HG03135 (cell line): Measurements from ENCODE around the gene HS6ST2.

ENCODE experiments used
- ATAC-seq: cut with Tn5 transposase; IDR thresholded peaks from one replicate; pipeline ENCODE4 v1.9.1; 2021; ENCODE audit warnings: mild to moderate bottlenecking, moderate library complexity; ENCODE audit not compliant: unreplicated experiment

HS6ST2 gene

DNA sequence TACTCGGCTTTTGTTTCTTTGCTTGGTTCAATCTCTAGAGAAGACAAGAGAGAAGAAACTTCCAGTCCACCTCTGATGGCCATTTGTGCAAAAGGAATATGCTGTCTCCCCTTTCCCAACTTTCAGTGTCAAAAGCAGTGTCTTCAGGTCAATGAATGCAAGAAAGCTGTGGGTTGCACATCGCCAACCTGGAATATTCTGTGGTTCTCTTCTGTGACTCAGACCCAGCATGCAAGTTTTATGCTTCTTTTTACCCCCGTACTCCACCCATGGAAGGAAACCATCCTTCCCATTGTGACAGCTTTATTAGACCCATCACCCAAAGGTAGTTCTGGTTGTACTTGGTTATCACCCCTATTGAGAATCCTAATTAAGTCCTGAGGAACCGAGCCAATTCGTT lies 334.0 kb downstream of the HS6ST2 start:
- no peak for ATAC-seq

DNA sequence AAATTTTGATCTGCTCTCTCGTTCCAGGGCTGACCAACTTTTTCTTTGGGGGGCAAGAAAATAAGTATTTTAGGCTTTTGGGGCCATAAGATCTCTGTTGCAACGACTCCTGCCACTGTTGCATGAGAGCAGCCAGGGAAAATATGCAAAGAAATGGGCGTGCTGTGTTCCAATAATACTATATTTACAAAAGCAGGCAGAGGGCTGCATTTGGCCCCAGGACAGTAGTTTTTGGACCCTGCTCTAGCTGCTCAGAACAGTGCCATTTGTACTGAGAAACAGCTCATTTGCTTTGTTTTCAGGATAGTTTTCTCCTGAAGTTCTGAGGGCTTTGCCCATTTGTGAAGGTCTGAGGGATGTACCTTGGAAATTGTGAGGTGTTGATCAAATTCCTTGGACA lies 334.5 kb downstream of the HS6ST2 start:
- no peak for ATAC-seq

DNA sequence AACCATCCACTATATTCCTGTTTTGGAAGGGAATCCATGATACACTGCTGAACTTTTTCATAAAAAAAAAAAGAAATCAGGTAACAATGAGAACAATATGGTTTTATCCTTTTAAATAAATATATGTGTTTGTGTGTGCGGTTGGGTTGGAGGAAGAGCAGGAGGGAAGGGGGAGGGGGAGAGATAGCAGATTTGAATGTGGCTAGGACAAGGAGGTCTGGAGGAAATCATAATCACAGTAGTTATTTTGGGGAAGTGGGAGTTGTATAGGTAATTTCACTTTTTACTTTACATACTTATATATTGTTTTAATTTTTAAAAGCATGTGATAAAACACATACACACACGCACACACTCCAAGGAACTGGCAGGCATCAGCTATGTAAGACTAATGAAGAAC lies 335.1 kb downstream of the HS6ST2 start:
- ATAC-seq, result no peak

DNA sequence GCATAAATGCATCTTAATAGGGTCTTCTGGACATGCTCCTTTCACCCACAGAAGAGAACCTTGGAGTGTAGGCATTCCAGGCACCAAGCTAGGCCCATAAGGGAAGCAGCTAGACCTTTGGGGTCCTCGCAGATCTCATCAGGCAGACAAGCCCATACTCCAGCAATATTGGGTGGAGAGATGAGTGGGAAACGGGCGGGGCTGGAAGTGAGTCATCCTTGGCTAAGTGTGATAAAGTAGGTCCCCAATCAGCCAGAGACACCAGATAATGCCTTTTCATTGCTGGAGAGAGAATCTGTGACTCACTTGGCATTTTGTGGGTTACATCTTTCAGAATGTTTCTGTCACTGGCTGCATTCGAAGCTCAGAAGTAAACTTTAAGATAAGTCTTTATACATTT lies 336.3 kb downstream of the HS6ST2 start:
- no peak for ATAC-seq

DNA sequence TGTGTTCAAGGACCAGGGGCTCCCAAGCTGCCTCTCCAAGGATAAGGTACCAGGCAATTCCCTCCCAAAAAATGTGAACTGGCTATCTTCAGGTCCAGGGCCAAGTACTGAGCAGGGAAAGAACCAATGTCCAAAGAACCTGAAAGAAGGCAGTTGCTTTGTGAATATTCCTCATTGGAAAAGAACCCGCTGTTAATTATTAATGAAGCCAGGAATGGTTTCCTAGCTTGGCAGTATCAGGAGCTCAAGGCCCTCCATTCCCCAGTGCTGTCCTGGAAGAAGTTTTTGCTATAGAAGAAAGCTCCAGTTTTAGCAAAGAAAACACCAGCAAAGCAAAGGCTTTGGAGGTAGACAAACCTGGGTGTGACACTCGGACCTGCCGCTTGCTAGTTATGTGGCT lies 339.6 kb downstream of the HS6ST2 start:
- ATAC-seq, result no peak

DNA sequence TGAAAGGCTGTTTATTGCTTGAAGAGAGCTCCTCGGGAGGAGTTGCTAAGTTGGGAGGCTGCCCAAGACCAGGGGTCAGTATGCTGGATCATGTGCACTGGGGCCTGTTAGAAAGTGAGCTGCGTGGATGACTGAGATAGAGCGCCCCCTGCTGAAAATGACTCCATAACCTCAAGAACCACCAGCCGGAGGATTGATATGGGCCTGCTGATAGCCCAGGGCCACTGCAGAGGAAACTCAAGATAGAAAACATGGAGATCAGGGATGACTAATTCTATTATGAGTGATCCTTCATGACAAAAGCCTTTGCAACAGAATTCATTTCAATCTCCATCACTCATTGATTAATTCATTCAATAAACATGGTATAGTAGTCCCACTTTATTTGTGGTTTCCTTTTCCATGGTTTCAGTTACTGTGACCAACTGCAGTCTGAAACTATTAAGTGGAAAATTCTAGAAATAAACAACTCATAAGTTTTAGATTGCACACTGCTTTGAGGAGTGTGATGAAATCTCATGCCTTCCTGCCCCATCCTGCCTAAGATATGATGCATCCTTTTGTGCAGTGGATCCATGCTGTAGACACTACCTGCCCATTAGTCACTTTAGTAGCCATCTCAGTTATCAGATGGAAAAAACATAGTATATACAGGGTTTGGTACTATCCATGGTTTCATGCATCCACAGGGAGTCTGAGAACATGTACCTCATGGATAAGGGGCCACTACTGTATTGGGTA lies 342.9 kb downstream of the HS6ST2 start:
- ATAC-seq, result no peak

DNA sequence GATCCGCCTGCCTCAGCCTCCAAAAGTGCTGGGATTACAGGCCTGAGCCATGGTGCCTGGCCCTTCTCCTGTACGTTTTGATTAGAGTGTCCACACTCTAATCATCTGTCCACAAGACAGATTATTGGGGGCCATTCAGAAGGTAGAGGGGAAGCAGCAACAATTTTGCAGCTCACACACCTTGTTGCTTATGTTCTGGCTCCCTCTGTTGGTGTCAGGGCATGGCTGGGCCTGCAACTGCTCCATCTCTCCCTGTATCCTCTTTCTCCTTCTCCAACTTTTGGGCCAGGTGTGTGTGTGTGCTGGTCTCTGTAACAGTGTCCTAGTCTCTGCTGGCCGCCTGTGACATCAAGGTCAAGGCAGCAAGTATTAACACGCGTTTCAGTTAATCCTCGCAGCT lies 344.1 kb downstream of the HS6ST2 start:
- no peak for ATAC-seq

DNA sequence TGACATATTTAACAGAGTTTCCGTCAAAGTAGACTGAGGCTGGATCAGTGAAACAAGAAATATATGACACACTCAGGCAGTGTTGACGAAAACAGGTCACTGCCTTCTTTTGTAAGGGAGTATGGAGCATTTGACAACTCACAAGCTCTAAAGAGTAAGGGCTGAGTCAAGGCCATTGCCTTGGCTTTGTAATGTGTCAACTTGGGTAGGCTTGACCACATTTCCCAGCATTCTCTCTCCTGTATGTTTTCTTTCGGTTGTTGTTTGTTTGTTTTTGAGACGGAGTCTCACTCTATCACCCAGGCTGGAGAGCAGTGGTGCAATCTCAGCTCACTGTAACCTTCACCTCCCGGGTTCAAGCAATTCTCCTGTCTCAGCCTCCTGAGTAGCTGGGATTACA lies 344.6 kb downstream of the HS6ST2 start:
- no peak for ATAC-seq

DNA sequence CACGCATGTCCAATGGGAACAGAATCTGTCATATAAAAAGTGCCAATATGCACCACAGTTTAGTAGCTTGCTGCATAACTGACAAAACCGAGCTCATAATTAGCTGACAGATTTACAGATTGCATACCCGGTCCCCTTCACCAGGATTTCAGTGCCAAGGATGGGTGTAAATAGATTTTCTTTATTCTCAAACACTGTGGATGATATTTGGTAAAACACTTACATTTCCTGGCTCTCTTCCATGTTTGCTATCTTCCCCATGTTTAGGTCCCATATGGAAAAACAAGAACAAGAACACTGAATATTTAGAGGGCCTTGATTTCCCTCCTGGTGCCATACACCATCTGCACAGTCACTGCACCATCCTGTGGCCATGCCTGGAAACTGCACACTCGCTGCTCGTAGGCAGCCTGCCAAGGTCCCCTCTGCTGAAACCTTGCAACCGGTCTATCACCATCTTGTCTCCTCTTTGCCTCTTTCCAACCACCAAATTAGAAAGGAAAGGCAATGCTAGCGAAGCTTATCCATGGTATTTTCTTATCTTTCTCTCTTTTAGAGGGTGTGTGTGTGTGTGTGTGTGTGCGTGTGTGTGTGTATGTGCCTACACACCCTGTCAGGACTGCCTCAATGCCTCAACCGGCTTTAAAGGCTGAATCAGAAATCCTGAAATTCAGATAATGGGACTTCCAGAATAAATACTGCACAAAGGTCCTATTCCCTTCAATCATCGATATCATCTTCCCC lies 345.4 kb downstream of the HS6ST2 start:
- ATAC-seq, result no peak

DNA sequence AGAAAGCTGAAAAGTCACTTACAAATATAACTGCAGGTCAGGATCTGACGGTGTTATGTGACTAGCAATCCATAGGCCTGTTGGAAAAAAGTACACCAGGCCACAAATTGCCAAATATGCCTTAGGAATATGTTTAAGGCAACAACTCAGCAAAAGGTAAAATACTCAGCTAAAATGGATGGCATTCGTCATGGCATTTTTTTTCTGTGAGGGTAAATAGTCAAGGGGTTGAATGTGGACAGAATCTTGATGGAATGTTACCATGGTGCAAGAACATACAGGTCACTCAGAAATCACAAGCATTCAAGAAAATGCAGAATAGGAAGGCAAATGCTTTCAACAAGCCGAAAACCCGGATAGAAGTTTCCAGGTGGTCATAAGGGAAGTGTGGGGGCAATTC lies 347.9 kb downstream of the HS6ST2 start:
- no peak for ATAC-seq

DNA sequence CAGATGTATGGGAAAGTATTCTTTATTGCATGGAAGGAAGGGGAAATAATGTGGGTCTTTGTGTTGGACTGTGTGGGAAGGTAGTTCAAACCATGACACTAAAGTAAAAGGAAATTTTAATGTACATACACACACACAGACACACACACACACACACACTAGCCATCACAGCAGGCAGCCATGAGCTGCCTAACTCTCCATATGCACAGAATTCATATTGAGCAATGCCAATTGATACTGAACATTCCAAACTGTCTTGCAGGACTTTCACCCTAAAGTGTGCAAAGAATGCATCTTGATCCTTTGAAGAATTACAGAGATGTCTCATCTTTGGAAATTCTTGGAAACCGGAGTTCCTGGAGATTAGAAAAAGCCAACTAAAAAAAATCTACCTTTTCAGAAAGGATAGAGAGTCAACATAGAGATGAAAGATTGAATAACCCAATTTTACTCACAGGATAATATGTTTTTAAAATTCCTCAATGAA lies 349.0 kb downstream of the HS6ST2 start:
- no peak for ATAC-seq

DNA sequence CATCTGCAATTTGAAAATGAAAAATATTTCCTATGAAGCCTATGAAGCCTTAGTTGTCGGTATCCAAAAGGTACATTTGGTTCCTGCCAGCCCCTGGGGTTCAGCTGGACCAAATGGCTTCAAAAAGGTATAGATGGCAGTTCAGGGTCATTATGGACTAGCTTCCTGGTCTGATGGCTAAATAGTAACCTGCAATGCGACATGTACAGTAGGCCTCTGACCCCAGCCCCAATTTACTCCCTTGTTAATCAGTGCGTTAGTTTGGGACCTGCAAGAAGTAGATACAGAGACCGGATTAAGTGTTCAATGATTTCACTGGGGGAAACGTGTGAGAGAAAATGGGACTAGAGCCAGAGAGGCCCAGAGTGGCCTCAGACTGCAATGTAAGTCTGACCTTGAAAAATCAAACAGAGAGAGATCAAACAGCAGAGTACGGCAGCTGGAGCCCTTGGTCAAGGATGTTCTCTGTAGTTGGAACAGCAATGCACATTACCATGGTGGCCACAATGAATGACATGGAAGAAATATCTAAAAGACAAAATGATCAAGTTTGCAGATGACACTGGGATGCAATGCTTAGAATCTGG lies 354.6 kb downstream of the HS6ST2 start:
- no peak for ATAC-seq

DNA sequence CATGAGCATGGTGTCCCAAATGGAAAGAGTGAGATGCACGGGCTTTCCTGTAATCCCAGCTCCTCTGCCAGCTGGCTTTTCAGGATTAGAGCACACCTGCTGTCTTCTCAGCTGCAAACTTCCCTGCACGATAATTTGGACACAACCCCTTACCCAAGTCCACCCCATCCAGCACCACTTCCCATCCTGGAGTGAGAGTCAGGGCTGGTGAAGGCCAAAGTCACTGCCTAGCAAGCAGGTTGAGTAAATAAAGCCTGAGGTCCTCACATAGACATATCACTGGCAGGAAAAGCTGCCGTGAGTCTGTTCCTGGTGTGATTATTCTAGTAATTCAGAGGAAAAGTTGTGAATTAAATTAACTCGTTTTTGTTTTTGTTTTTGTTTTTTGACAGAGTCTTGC lies 355.7 kb downstream of the HS6ST2 start:
- ATAC-seq, result no peak

DNA sequence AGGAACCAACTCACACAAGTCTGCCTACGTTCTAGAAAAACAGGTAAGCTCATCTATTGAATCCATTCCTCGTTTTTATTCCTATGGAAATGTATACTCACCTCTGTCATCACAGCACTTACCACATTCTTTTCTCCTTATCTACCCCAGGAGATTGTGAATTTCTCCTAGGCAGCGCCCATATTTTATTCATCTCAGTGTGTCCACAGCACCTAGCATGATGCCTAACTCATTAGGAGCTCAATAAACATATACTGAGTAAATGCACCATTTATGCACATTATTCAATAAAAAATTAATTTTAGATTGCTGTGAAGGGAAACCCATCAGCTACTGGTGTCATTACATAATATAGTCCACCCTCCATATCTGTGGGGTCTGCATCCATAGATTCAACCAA lies 363.4 kb downstream of the HS6ST2 start:
- no peak for ATAC-seq

DNA sequence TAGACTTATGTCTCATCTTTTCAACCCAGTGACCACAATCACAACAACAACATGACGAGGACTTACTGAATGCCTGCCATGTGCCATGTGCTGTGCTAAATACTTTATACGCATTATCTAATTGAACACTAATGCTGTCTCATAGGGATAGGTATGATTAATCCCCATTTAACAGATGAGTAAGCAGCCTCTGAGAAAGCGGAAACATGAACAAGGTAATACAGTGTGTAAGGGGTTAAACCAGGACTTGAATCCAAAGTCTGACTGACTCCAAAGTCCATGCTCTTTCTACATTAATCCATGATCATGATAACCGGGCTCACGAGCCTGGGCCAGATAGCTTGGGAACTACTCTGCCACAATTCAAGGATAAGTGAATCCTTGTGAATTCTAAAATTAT lies 364.3 kb downstream of the HS6ST2 start:
- no peak for ATAC-seq

DNA sequence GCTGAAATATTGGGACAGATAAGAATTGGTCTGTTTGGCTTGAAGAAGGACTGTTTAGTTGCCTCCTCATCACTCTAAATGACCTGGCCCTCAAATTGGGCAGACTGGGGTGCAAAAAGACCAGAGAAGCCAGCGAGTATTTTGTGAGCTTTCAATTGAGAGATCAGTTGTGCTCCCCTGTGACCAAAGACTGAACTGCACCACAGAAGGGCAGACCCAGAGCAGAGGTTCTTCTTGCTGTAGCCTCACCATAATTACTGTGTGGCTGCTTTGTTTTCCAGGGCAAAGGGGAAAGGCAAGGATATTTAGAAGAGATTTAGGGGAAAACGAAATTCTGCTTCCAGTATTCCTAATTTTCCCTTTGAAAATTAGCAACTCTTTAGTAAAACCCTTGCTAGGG lies 365.5 kb downstream of the HS6ST2 start:
- no peak for ATAC-seq

DNA sequence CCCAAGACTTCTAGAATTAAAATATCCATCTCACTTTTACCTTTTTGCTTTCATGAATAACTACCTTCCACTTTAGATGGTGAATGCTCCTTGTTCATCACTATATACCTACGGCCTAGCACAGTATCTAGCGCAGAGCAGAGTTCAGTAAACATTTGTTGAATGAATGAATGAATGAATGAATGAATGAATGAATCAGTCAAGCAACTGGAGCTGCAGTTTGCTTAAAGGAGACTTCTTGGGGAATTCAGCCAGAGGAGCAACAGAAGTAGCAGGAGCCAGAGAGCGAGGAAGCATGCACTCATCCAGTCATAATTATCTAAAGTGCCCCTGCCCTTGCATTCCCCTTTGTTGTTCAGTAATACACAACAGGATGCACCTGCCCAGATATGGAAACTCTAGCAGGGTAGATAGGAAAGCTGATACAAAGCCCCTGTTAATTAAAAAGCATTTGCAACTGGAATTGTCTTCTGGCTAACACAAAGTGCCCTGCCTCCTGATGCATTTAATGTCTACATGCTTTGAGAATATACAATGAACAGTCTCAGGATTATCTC lies 366.6 kb downstream of the HS6ST2 start:
- ATAC-seq, result no peak

DNA sequence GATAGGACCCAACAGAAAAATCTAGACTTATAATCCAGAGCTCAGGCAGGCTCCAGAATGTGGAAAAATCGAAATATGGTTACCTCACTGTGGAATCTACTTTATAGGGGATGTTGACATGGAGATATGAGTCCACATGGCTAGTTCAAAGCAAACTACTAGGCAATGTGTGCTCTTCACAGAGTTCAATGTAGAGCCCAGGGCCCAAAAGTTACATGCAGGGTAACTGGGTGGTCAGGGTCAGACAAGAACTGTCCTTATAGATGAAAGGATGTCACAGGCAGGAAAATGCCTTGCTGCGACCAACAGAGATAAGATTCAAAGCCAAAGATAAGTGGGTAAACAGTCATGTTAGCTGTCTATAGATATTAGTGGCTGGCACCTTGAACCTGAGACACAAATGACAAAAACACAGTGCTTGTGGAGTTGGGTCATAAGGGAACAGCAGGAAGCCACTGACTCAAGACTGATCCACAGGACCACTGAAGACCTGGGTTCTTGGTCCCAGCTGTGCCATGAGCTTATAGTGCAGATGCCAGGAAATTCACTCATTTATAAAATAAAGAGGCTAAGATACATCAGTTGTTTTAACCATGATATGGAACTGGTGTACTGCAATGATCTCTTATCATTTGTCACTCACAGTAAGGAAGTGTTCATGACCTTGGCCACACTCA lies 367.9 kb downstream of the HS6ST2 start:
- no peak for ATAC-seq

DNA sequence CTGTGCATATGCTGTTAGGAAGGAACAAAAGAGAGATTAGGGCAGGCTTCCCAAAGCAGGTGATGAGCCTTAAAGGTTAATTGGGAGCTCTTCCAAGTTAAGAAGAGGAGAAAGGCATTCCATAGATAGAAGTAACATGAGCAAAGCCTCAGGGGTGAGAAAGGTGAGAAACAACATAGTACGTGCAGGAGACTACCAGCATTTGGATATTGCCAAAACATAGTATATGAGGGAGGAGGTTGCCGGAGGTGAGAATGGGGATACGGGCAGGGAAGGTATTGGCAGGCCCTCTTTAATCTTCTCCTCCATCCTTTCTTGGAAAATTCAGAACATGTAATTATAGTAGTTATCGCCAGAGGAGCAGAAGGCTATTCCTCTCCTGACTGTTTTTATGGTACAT lies 373.5 kb downstream of the HS6ST2 start:
- ATAC-seq, result no peak

DNA sequence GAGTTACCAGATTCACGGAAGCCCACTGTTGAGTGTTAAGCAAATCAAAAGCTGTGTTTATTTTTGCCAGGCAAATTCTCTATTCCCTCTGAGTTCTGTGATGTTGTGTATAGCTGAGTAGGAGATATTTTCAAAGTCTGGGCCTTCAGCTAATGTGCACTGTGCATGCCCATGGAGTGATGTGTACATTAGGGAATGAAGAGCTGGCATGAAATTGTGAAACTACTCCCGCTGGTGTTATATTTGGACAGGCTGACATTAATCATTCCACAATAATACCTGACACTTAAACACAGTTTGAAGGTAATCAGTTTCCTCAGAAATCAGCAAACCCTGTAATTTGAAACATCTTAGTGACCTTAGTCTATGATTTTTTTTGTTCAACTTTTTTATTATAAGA lies 381.5 kb downstream of the HS6ST2 start:
- no peak for ATAC-seq
